A673 (cell line): Measurements from ENCODE around the gene AHCYL2. TPM values are rescaled to one million over a fixed set of nuclear protein-coding genes. Genes with fewer than 3 reads are reported as not detected.
"Not testable (repeated sequence)": the region's sequence is repeated elsewhere in the genome, so short reads cannot be mapped to it uniquely, and the experiment has no call there.

Experiments used
- BruUV-seq: library from RNA; stranded (reverse); fragments of 400-500 nt; replicated peaks from 2 replicates; lab custom pipeline; 2021; lab: Mats Ljungman, UMichigan
- CTCF ChIA-PET: fragments of 300-600 bp; sonication (Branson Sonifier 250); formaldehyde crosslinking; loops from one replicate; lab custom pipeline; 2022; ENCODE audit warnings: antibody characterized with exemption; lab: Charles Lee
- POLR2A ChIA-PET: fragments of 300-600 bp; sonication (Branson Sonifier 250); formaldehyde crosslinking; loops from one replicate; lab custom pipeline; 2022; ENCODE audit warnings: antibody characterized with exemption; ENCODE audit not compliant: low non-redundant PET; lab: Charles Lee
- DNase-seq: peaks from one replicate; pipeline ENCODE4 v3.0.0-alpha.2; 2015; ENCODE audit warnings: low spot score
- H3K27ac ChIP-seq: fragments of 200-600 bp; sonication (generic); 2 replicates; pipeline ENCODE4 v1.5.1; 2016; ENCODE audit warnings: mixed run types, low read depth, mild to moderate bottlenecking, mixed read lengths, antibody characterized with exemption, low read length; ENCODE audit not compliant: poor library complexity, severe bottlenecking
- H3K27me3 ChIP-seq: fragments of 200-600 bp; sonication (generic); replicated peaks from 2 replicates; pipeline ENCODE4 v1.6.1; 2017; ENCODE audit warnings: mixed run types, low read depth, mild to moderate bottlenecking, mixed read lengths, antibody characterized with exemption, low read length; ENCODE audit not compliant: insufficient read depth, poor library complexity
- H3K36me3 ChIP-seq: fragments of 200-600 bp; sonication (generic); 2 replicates; pipeline ENCODE4 v1.6.1; 2016; ENCODE audit warnings: mixed run types, mild to moderate bottlenecking, mixed read lengths, antibody characterized with exemption, low read length; ENCODE audit not compliant: insufficient read depth, poor library complexity, severe bottlenecking
- H3K4me1 ChIP-seq: fragments of 200-600 bp; sonication (generic); 2 replicates; pipeline ENCODE4 v1.6.1; 2017; ENCODE audit warnings: mixed run types, mild to moderate bottlenecking, mixed read lengths, antibody characterized with exemption, low read length; ENCODE audit not compliant: insufficient read depth, poor library complexity, severe bottlenecking
- H3K4me3 ChIP-seq: fragments of 200-600 bp; sonication (generic); 2 replicates; pipeline ENCODE4 v1.5.1; 2016; ENCODE audit warnings: low read depth, mixed run types, mild to moderate bottlenecking, mixed read lengths, low read length; ENCODE audit not compliant: poor library complexity, severe bottlenecking
- H3K9me3 ChIP-seq: fragments of 200-600 bp; sonication (generic); 2 replicates; pipeline ENCODE4 v1.6.1; 2016; ENCODE audit warnings: mixed run types, low read depth, mild to moderate bottlenecking, mixed read lengths, antibody characterized with exemption, low read length; ENCODE audit not compliant: poor library complexity, severe bottlenecking
- EZH2 ChIP-seq: fragments of 200-600 bp; sonication (generic); IDR thresholded peaks from 2 replicates; pipeline ENCODE4 v1.6.1; 2017; ENCODE audit warnings: borderline replicate concordance, low read depth, mild to moderate bottlenecking, mixed read lengths, antibody characterized with exemption, low read length; ENCODE audit not compliant: poor library complexity, severe bottlenecking
- intact Hi-C: fragments of 100-400 bp; cut with micrococcal nuclease; formaldehyde crosslinking; loops from one replicate; pipeline ENCODE4 v1.10.0; 2022; ENCODE audit not compliant: unreplicated experiment
- total RNA-seq: library from RNA; stranded (reverse); gene quantifications from 2 replicates; pipeline ENCODE4 v1.2.3, GENCODE V29; 2021
- TF ChIP-seq, protein P1 (sequence below): fragments of 300-800, 200-600 bp; sonication (generic); conservative IDR thresholded peaks from 2 replicates; pipeline ENCODE4 v1.5.1; 2017; ENCODE audit warnings: low read depth, mild to moderate bottlenecking, antibody characterized with exemption, low read length, moderate library complexity, mixed read lengths

The AHCYL2 gene
- total RNA-seq, 1 experiment from 2014 or later = 35.2 TPM

- no TSS peak for BruUV-seq
- Histone ChIP-seq H3K36me3 (no peaks in the 10 kb centered on the region), H3K4me1 (peaks cover 13% of the 10 kb centered on the region), H3K4me3 (no peak overlapping the region), H3K27me3 (no peaks in the 10 kb centered on the region), H3K9me3 (peaks cover 4% of the 10 kb centered on the region), H3K27ac (no peak overlapping the region)
- CTCF ChIA-PET = no interaction called here
- intact Hi-C loops = no loop called here
- POLR2A ChIA-PET = no interaction called here
- no peak for DNase-seq
- TF ChIP-seq, protein P1, sequence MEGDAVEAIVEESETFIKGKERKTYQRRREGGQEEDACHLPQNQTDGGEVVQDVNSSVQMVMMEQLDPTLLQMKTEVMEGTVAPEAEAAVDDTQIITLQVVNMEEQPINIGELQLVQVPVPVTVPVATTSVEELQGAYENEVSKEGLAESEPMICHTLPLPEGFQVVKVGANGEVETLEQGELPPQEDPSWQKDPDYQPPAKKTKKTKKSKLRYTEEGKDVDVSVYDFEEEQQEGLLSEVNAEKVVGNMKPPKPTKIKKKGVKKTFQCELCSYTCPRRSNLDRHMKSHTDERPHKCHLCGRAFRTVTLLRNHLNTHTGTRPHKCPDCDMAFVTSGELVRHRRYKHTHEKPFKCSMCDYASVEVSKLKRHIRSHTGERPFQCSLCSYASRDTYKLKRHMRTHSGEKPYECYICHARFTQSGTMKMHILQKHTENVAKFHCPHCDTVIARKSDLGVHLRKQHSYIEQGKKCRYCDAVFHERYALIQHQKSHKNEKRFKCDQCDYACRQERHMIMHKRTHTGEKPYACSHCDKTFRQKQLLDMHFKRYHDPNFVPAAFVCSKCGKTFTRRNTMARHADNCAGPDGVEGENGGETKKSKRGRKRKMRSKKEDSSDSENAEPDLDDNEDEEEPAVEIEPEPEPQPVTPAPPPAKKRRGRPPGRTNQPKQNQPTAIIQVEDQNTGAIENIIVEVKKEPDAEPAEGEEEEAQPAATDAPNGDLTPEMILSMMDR = no peak
- TF ChIP-seq EZH2 = no peak
Observed at GRCh38 chr7:129299889-129300288, 75.1 kb downstream of the AHCYL2 start.

DNA sequence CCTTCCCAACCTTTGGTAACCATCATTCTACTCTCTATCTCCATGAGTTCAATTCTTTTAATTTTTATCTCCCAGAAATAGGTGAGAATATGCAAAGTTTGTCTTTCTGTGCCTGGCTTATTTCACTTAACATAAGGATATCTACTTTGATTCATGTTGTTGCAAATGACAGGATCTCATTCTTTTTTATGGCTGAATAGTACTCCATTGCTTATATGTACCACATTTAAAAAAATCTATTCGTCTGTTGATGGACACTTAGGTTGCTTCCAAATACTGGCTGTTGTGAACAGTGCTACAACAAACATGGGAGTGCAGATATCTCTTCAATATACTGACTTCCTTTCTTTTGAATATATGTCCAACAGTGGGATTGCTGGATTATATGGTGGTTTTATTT lies 75.5 kb downstream of the AHCYL2 start:
- H3K9me3 ChIP-seq, CTCF ChIA-PET, POLR2A ChIA-PET: not testable (repeated sequence)

DNA sequence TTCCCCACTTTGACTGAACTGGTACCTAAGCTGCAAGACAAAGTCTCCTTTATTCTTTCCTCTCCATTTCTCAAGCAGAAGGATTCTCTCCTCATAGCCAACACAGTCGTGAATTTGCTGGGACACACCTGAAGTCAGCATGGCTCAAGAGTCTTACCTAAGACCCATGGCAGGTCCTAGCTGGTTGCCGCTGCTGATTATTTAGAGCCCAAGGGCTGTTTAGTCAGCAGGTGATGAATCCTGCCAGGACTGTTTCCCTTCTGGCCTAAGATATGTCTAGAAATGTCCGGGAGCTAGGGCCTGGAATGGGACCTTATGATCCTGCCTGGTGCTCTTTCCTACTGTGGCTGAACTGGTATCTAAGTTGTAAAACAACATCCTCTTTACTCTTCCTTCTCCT lies 82.8 kb downstream of the AHCYL2 start:
- Histone ChIP-seq H3K4me3 (no peak overlapping the region), H3K4me1 (no peaks in the 10 kb centered on the region), H3K36me3 (no peaks in the 10 kb centered on the region), H3K27ac (no peak overlapping the region), H3K9me3 (no peaks in the 10 kb centered on the region), H3K27me3 (no peaks in the 10 kb centered on the region)
- no peak for DNase-seq
- TF ChIP-seq, protein P1 = no peak
- TF ChIP-seq EZH2 = no peak
- BruUV-seq = no TSS peak
- intact Hi-C loops = no loop called here
- CTCF ChIA-PET = no interaction called here
- POLR2A ChIA-PET = no interaction called here

More for the DNA sequence above, 75.5 kb downstream of the AHCYL2 start:
- H3K4me3 ChIP-seq, DNase-seq, H3K4me1 ChIP-seq, intact Hi-C loops, BruUV-seq, H3K36me3 ChIP-seq, H3K27me3 ChIP-seq, H3K27ac ChIP-seq: not testable (repeated sequence)

DNA sequence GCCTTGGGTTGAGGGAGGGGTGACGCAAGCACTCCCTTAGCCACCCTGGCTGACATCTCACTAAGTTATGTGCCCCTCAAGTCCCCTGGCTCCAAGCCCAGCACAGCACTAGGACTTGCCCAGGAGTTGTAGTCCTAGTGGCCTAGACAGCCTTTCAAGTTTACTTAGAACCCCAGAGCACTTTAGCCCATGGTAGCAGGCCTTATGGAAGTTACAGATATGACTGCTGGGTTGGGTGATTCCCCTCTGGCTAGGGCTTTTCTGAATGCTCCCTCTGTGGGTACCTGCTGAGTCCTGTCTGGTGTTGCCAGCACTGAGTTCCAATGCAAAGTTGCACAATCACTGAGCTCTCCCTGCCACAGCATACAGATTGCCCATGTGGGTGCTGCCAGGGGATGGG lies 83.2 kb downstream of the AHCYL2 start:
- TF ChIP-seq EZH2 = no peak
- TF ChIP-seq, protein P1 = no peak
- POLR2A ChIA-PET = no interaction called here
- Histone ChIP-seq H3K36me3 (no peaks in the 10 kb centered on the region), H3K4me3 (no peak overlapping the region), H3K9me3 (no peaks in the 10 kb centered on the region), H3K4me1 (no peaks in the 10 kb centered on the region), H3K27ac (no peak overlapping the region), H3K27me3 (no peaks in the 10 kb centered on the region)
- DNase-seq = no peak
- BruUV-seq = no TSS peak
- intact Hi-C loops = no loop called here
- CTCF ChIA-PET = no interaction called here
